Smooth muscle cell (in vitro differentiated cells): ENCODE measurements around the gene MTA3. TPM values are rescaled to one million over a fixed set of nuclear protein-coding genes. Genes with fewer than 3 reads are reported as not detected.
"Not testable (repeated sequence)": the region's sequence is repeated elsewhere in the genome, so short reads cannot be mapped to it uniquely, and the experiment has no call there.

Experiments
- DNase-seq: peaks from one replicate; lab custom pipeline; 2025; ENCODE audit not compliant: unreplicated experiment; lab: John Stamatoyannopoulos, UW
- H2AFZ ChIP-seq: fragments of 200-600 bp; sonication (generic); 2 replicates; pipeline ENCODE4 v1.6.0; 2016; ENCODE audit warnings: antibody characterized with exemption, low read depth, mild to moderate bottlenecking
- H3F3A ChIP-seq: fragments of 200-600 bp; sonication (generic); 2 replicates; pipeline ENCODE4 v1.6.0; 2017; ENCODE audit warnings: antibody characterized with exemption, low read depth
- H3K27ac ChIP-seq: fragments of 200-600 bp; sonication (generic); 2 replicates; pipeline ENCODE4 v1.5.1; 2016; ENCODE audit warnings: low read depth, mild to moderate bottlenecking
- H3K27me3 ChIP-seq: fragments of 200-600 bp; sonication (generic); 2 replicates; pipeline ENCODE4 v1.6.1; 2016; ENCODE audit warnings: low read depth, mild to moderate bottlenecking
- H3K36me3 ChIP-seq: fragments of 200-600 bp; sonication (generic); 2 replicates; pipeline ENCODE4 v1.5.1; 2016; ENCODE audit warnings: low read depth
- H3K4me1 ChIP-seq: fragments of 200-600 bp; sonication (generic); 2 replicates; pipeline ENCODE4 v1.5.1; 2016; ENCODE audit warnings: low read depth
- H3K4me2 ChIP-seq: fragments of 200-600 bp; sonication (generic); 2 replicates; pipeline ENCODE4 v1.6.0; 2016; ENCODE audit warnings: mild to moderate bottlenecking
- H3K4me3 ChIP-seq: fragments of 200-600 bp; sonication (generic); 2 replicates; pipeline ENCODE4 v1.5.1; 2016; ENCODE audit warnings: mild to moderate bottlenecking
- H3K79me2 ChIP-seq: fragments of 200-600 bp; sonication (generic); 2 replicates; pipeline ENCODE4 v1.6.0; 2016; ENCODE audit warnings: low read depth, mild to moderate bottlenecking
- H3K9ac ChIP-seq: fragments of 200-600 bp; sonication (generic); 2 replicates; pipeline ENCODE4 v1.6.0; 2016; ENCODE audit warnings: low read depth
- H3K9me3 ChIP-seq: fragments of 200-600 bp; sonication (generic); replicated peaks from 2 replicates; pipeline ENCODE4 v1.5.1; 2016; ENCODE audit warnings: low read depth
- H4K20me1 ChIP-seq: fragments of 200-600 bp; sonication (generic); 2 replicates; pipeline ENCODE4 v1.6.0; 2016; ENCODE audit warnings: low read depth
- WGBS: methylation state at CpG from one replicate; pipeline ENCODE4 v1.1.7; 2016; ENCODE audit warnings: low lambda C conversion rate; 5-methylcytosine and 5-hydroxymethylcytosine counted together
- polyA plus RNA-seq: library from polyadenylated mRNA; unstranded; fragments of >200 nt; fragmentation: Nextera tagmentation; extraction: Ambion mirVana; gene quantifications from 2 replicates; pipeline ENCODE4 v1.2.1, GENCODE V29; 2016
- total RNA-seq: library from RNA; depleted of rRNA; stranded (reverse); fragments of >200 nt; gene quantifications from 2 replicates; pipeline ENCODE4 v1.2.3, GENCODE V29; 2014
- TF ChIP-seq, protein P1 (sequence below): fragments of 200-600 bp; sonication (generic); IDR thresholded peaks from 2 replicates; pipeline ENCODE4 v1.5.1; 2017; ENCODE audit warnings: borderline replicate concordance, mild to moderate bottlenecking, antibody characterized with exemption; ENCODE audit not compliant: insufficient read depth, poor library complexity, severe bottlenecking

MTA3 gene
- total and polyA plus RNA-seq, 2 experiments from 2014 or later = 27.5 to 29.8 TPM

DNA sequence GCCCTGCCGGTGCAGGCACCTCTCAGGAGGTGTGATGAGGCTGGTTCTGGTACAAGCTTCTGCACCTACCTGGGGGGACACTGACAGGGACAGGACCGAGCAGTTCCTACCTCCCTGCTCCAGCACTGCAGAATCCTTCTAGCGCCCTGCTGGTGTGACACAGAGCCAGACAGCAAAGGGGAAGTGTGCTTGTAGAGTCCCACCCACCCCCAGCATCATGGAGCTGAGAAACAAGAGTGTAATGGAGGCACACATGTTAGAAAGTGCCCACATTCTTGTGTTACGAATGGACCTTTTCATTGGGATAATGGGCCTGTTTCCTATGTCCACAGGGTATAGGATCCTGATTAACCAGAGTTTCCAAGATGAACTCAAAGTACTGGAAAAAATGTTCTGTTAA is 157.2 kb downstream of the MTA3 start:
- no peaks in the 10 kb centered on the region for H3K36me3 ChIP-seq
- no peak overlapping the region for H2AFZ ChIP-seq
- H3K4me2 ChIP-seq = no peak overlapping the region
- DNase-seq = no peak
- H3K9me3 ChIP-seq = no peaks in the 10 kb centered on the region
- no peaks in the 10 kb centered on the region for H3K79me2 ChIP-seq
- no peak overlapping the region for H3K4me3 ChIP-seq
- 86% methylated on average over 4 of the region's 4 CpGs for WGBS
- H3K27me3 ChIP-seq = no peaks in the 10 kb centered on the region
- TF ChIP-seq, protein P1, sequence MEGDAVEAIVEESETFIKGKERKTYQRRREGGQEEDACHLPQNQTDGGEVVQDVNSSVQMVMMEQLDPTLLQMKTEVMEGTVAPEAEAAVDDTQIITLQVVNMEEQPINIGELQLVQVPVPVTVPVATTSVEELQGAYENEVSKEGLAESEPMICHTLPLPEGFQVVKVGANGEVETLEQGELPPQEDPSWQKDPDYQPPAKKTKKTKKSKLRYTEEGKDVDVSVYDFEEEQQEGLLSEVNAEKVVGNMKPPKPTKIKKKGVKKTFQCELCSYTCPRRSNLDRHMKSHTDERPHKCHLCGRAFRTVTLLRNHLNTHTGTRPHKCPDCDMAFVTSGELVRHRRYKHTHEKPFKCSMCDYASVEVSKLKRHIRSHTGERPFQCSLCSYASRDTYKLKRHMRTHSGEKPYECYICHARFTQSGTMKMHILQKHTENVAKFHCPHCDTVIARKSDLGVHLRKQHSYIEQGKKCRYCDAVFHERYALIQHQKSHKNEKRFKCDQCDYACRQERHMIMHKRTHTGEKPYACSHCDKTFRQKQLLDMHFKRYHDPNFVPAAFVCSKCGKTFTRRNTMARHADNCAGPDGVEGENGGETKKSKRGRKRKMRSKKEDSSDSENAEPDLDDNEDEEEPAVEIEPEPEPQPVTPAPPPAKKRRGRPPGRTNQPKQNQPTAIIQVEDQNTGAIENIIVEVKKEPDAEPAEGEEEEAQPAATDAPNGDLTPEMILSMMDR = no peak
- H4K20me1 ChIP-seq = no peaks in the 10 kb centered on the region
- H3K4me1 ChIP-seq = no peaks in the 10 kb centered on the region
- H3K9ac ChIP-seq = no peak overlapping the region
- H3K27ac ChIP-seq = no peak overlapping the region
- H3F3A ChIP-seq = peaks cover 12% of the 10 kb centered on the region

DNA sequence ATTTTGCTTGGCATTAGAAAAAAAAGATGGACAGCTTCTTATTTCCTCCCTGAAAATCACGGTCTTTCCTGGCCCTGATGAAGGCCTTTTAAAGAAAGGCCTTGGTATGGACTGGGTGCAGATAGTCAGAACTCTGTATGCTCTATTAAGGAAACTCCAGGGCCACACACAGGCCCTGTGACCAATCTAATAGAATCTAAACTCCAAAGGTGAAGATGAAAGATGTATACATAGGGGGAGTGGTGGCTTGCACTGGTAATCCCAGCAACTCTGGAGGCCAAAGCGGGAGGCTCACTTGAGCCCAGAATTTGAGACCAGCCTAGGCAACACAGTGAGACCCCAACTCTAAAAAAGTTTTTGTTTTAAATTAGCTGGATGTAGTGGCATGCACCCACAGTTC is 158.2 kb downstream of the MTA3 start:
- no peak overlapping the region for H3K4me3 ChIP-seq
- no peaks in the 10 kb centered on the region for H3K27me3 ChIP-seq

DNA sequence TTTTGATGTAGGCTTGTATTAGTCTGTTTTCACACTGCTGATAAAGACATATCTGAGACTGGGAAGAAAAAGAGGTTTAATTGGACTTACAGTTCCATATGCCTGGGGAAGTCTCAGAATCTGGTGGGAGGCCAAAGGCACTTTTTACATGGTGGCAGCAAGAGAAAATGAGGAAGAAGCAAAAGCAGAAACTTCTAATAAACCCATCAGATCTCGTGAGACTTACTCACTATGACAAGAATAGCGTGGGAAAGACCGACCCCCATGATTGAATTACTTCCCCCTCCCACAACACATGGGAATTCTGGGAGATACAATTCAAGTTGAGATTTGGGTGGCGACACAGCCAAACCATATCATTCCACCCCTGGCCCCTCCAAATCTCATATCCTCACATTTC is 162.9 kb downstream of the MTA3 start:
- H2AFZ ChIP-seq, H3F3A ChIP-seq, H3K4me3 ChIP-seq, H3K36me3 ChIP-seq, H3K9me3 ChIP-seq, DNase-seq, H3K27ac ChIP-seq, H4K20me1 ChIP-seq, H3K79me2 ChIP-seq, H3K4me2 ChIP-seq, H3K4me1 ChIP-seq, H3K9ac ChIP-seq, H3K27me3 ChIP-seq: not testable (repeated sequence)
- WGBS = 98% methylated on average over 4 of the region's 4 CpGs

More for the DNA sequence above, 158.2 kb downstream of the MTA3 start:
- Histone ChIP-seq H3K36me3 (no peaks in the 10 kb centered on the region), H3K4me1 (no peaks in the 10 kb centered on the region), H2AFZ (no peak overlapping the region), H3F3A (peaks cover 5% of the 10 kb centered on the region), H3K27ac (no peak overlapping the region), H3K79me2 (no peaks in the 10 kb centered on the region), H4K20me1 (no peaks in the 10 kb centered on the region), H3K9me3 (no peaks in the 10 kb centered on the region), H3K4me2 (no peak overlapping the region), H3K9ac (no peak overlapping the region)
- TF ChIP-seq, protein P1 = no peak
- no peak for DNase-seq
- 100% methylated on average over 2 of the region's 2 CpGs for WGBS

DNA sequence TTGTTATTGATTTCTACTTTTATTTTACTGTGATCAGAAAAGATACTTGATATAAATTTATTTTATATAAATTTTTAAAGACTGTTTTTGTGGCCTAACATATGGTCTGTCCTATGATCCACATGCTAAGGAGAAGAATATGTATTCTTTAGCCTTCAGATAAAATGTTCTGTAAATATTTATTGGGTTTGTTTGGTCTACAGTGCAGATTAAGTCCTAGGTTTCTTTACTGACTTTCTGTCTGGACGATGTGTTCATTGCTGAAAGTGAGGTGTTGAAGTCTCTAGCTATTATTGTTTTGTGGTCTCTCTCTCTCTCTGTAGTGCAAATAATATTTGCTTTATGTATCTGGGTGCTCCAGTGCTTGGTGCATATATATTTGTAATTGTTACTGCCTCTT is 165.4 kb downstream of the MTA3 start:
- Histone ChIP-seq H3K4me3 (no peak overlapping the region), H3K9ac (no peak overlapping the region), H3K27ac (no peak overlapping the region), H3F3A (no peaks in the 10 kb centered on the region), H3K36me3 (peaks cover 9% of the 10 kb centered on the region), H3K27me3 (no peaks in the 10 kb centered on the region), H4K20me1 (no peaks in the 10 kb centered on the region), H3K4me1 (no peaks in the 10 kb centered on the region), H3K79me2 (no peaks in the 10 kb centered on the region), H3K9me3 (no peaks in the 10 kb centered on the region), H2AFZ (no peak overlapping the region), H3K4me2 (no peak overlapping the region)
- DNase-seq = no peak
- TF ChIP-seq, protein P1 = no peak
- 85% methylated on average over 1 of the region's 1 CpG for WGBS
